ENCODE results near the gene CARD11.

DNA sequence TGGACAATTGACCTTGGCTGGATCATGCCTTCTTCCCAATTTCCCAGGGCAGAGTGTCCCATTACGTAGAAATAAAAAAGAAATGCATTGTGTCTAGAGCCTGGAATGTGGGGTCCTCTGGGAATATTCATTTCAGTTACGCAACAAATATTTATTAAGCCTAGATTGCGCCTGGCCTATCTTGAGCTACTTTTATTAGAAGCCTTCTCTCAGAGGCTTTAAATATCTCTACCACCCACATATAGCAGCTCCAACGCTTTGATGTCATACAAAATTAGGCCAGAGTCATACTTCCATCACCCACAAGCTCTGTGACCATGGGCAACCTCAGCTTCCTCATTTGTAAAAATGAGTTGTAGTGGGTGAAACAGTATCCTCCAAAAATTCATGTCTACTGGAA, 24.9 kb upstream of the CARD11 start:
- TF ChIP-seq POLR2A (IDR thresholded peaks at IDR 0.05; ENCODE audit: low read depth, low read length) (no peak), TAF1 (IDR thresholded peaks at IDR 0.05; ENCODE audit: borderline replicate concordance, low read depth, low read length) (no peak)

Measured in GM12892 (cell line).